A549 (cell line): ENCODE results near the gene CARMIL1. TPM values are rescaled to one million over a fixed set of nuclear protein-coding genes. Genes with fewer than 3 reads are reported as not detected.

ENCODE experiments used
- ATAC-seq, 2 experiments: fragments of 200-7000 bp in 1 of 2; fragments of >200 bp in 1 of 2; cut with Nextera tagmentation in 1 of 2; cut with Tn5 transposase in 1 of 2; 3 replicates each; pipeline versions ENCODE4 v1.8.0 to v1.9.1; 2018 to 2020; ENCODE audit warnings: mild to moderate bottlenecking in 1 of 2, moderate library complexity in 1 of 2
- CTCF ChIA-PET: fragments of 300-600 bp; sonication (Branson Sonifier 250); formaldehyde crosslinking; extraction: SDS; loops from one replicate; lab custom pipeline; 2021; ENCODE audit warnings: antibody characterized with exemption, inconsistent platforms; lab: Yijun Ruan, JAX
- POLR2A ChIA-PET: fragments of 350-600 bp; formaldehyde crosslinking; extraction: SDS; loops from one replicate; lab custom pipeline; 2021; ENCODE audit warnings: antibody characterized with exemption, inconsistent platforms; lab: Yijun Ruan, JAX
- DNase-seq, 2 experiments: peaks; one replicate each; pipeline versions ENCODE4 v3.0.0 to v3.0.0-alpha.2; 2011 to 2016; ENCODE audit warnings: low read depth in 1 of 2, low spot score in 1 of 2
- FAIRE-seq: peaks from 2 replicates; lab custom pipeline; 2011; peaks lifted over from hg19 to GRCh38; lab: Jason Lieb, UNC
- H3K27ac ChIP-seq, 2 experiments: fragments of >200 bp; sonication (Bioruptor Twin); formaldehyde crosslinking; 3 replicates each; pipeline ENCODE4 v1.5.1; 2016 to 2017
- H3K4me1 ChIP-seq: fragments of >200 bp; sonication (Bioruptor Twin); formaldehyde crosslinking; 3 replicates; pipeline ENCODE4 v1.6.1; 2016
- H3K4me2 ChIP-seq: fragments of >200 bp; sonication (Bioruptor Twin); formaldehyde crosslinking; 3 replicates; pipeline ENCODE4 v1.6.1; 2016
- H3K4me3 ChIP-seq: fragments of >200 bp; sonication (Bioruptor Twin); formaldehyde crosslinking; 3 replicates; pipeline ENCODE4 v1.5.1; 2016
- H3K9me3 ChIP-seq: fragments of >200 bp; sonication (Bioruptor Twin); formaldehyde crosslinking; 3 replicates; pipeline ENCODE4 v1.6.1; 2016
- EHF ChIP-seq: fragments of 250-450 bp; sonication (Bioruptor Pico); IDR thresholded peaks from 2 replicates; pipeline ENCODE4 v1.5.0; 2020; ENCODE audit warnings: mild to moderate bottlenecking
- EHMT2 ChIP-seq: fragments of 200-600 bp; sonication (generic); IDR thresholded peaks from 2 replicates; pipeline ENCODE4 v1.6.1; 2016; ENCODE audit warnings: antibody characterized with exemption, low read depth, mild to moderate bottlenecking, moderate library complexity
- ESRRA ChIP-seq: fragments of 150-350 bp; IDR thresholded peaks from 2 replicates; pipeline ENCODE4 v1.6.1; 2014; ENCODE audit warnings: mild to moderate bottlenecking, low read length, borderline replicate concordance
- FOSB ChIP-seq: fragments of 250-450 bp; sonication (Bioruptor Pico); IDR thresholded peaks from 2 replicates; pipeline ENCODE4 v1.5.0; 2020; ENCODE audit warnings: mild to moderate bottlenecking, moderate library complexity
- FOXS1 ChIP-seq: fragments of 250-450 bp; sonication (Bioruptor Pico); IDR thresholded peaks from 2 replicates; pipeline ENCODE4 v1.5.0; 2020; ENCODE audit warnings: mild to moderate bottlenecking, moderate library complexity
- GATA3 ChIP-seq: IDR thresholded peaks from 2 replicates; pipeline ENCODE4 v1.6.1; 2012; ENCODE audit warnings: borderline replicate concordance
- HOXB13 ChIP-seq: fragments of 250-450 bp; sonication (Bioruptor Pico); IDR thresholded peaks from 2 replicates; pipeline ENCODE4 v1.5.0; 2020; ENCODE audit warnings: low read depth, mild to moderate bottlenecking, moderate library complexity
- HOXB5 ChIP-seq: fragments of 250-450 bp; sonication (Bioruptor Pico); IDR thresholded peaks from 2 replicates; pipeline ENCODE4 v1.5.0; 2020; ENCODE audit warnings: mild to moderate bottlenecking, moderate library complexity
- KDM5A ChIP-seq: fragments of 200-600 bp; sonication (generic); IDR thresholded peaks from 2 replicates; pipeline ENCODE4 v1.6.1; 2016; ENCODE audit warnings: antibody characterized with exemption, mild to moderate bottlenecking
- NPAS2 ChIP-seq: fragments of 250-450 bp; sonication (Bioruptor Pico); IDR thresholded peaks from 2 replicates; pipeline ENCODE4 v1.8.0; 2022; ENCODE audit warnings: mild to moderate bottlenecking, moderate library complexity, borderline replicate concordance
- PHF8 ChIP-seq: fragments of 200-600 bp; sonication (generic); IDR thresholded peaks from 2 replicates; pipeline ENCODE4 v1.6.1; 2016; ENCODE audit warnings: low read depth, mild to moderate bottlenecking, antibody characterized with exemption, moderate library complexity, borderline replicate concordance
- POLR2A ChIP-seq: IDR thresholded peaks from 2 replicates; pipeline ENCODE4 v1.6.1; 2012; ENCODE audit warnings: mild to moderate bottlenecking, low read length
- RARB ChIP-seq: fragments of 250-450 bp; sonication (Bioruptor Pico); IDR thresholded peaks from 2 replicates; pipeline ENCODE4 v1.8.0; 2021; ENCODE audit warnings: mild to moderate bottlenecking, moderate library complexity
- SMC3 ChIP-seq: fragments of >200 bp; sonication (Bioruptor Twin); formaldehyde crosslinking; IDR thresholded peaks from 3 replicates; pipeline ENCODE4 v1.6.1; 2018; ENCODE audit warnings: inconsistent platforms
- ZNF302 ChIP-seq: fragments of 250-450 bp; sonication (Bioruptor Pico); IDR thresholded peaks from 2 replicates; pipeline ENCODE4 v1.9.0; 2021; ENCODE audit warnings: inconsistent platforms, mild to moderate bottlenecking, moderate library complexity
- WGBS: methylation state at CpG from one replicate; pipeline ENCODE4 v1.1.6; 2017; ENCODE audit errors: missing lambda C conversion rate; 5-methylcytosine and 5-hydroxymethylcytosine counted together
- polyA plus RNA-seq, 4 experiments: library from polyadenylated mRNA; depleted of rRNA in 3 of 4; stranded (reverse); fragments of >200 nt; fragmentation: RNase III in 1 of 4; extraction: RNeasy Plus Mini Kit Qiagen cat#74134 plus additional on column Dnase treatment in 1 of 4; gene quantifications; 2 replicates in 3 of 4; 3 replicates in 1 of 4; pipeline ENCODE4 v1.2.3, GENCODE V29; 2011 to 2017
- TF ChIP-seq, protein P1 (sequence below): fragments of 250-450 bp; sonication (Bioruptor Pico); IDR thresholded peaks from 2 replicates; pipeline ENCODE4 v1.5.0; 2020; ENCODE audit warnings: low read depth, mild to moderate bottlenecking, moderate library complexity
- TF ChIP-seq, protein P2 (sequence below): IDR thresholded peaks from 2 replicates; pipeline ENCODE4 v1.6.1; 2012
- TF ChIP-seq, protein P3 (sequence below): fragments of >200 bp; sonication (Bioruptor Twin); formaldehyde crosslinking; IDR thresholded peaks from 3 replicates; pipeline ENCODE4 v1.6.1; 2016
- TF ChIP-seq, protein P4 (sequence below): fragments of 150-350 bp; IDR thresholded peaks from 2 replicates; pipeline ENCODE4 v1.6.1; 2014; ENCODE audit warnings: low read depth, mild to moderate bottlenecking, low read length
- TF ChIP-seq, protein P5 (sequence below): fragments of >200 bp; sonication (Bioruptor Twin); formaldehyde crosslinking; IDR thresholded peaks from 3 replicates; pipeline ENCODE4 v1.5.1; 2016
- TF ChIP-seq, protein P6 (sequence below): fragments of 200-600 bp; sonication (generic); IDR thresholded peaks from 2 replicates; pipeline ENCODE4 v1.6.1; 2016; ENCODE audit warnings: antibody characterized with exemption, mild to moderate bottlenecking, moderate library complexity

CARMIL1 gene
- polyA plus RNA-seq, 2 of the 4 experiments (the other 2 are of a cell fraction) = 11.5 to 11.8 TPM

DNA sequence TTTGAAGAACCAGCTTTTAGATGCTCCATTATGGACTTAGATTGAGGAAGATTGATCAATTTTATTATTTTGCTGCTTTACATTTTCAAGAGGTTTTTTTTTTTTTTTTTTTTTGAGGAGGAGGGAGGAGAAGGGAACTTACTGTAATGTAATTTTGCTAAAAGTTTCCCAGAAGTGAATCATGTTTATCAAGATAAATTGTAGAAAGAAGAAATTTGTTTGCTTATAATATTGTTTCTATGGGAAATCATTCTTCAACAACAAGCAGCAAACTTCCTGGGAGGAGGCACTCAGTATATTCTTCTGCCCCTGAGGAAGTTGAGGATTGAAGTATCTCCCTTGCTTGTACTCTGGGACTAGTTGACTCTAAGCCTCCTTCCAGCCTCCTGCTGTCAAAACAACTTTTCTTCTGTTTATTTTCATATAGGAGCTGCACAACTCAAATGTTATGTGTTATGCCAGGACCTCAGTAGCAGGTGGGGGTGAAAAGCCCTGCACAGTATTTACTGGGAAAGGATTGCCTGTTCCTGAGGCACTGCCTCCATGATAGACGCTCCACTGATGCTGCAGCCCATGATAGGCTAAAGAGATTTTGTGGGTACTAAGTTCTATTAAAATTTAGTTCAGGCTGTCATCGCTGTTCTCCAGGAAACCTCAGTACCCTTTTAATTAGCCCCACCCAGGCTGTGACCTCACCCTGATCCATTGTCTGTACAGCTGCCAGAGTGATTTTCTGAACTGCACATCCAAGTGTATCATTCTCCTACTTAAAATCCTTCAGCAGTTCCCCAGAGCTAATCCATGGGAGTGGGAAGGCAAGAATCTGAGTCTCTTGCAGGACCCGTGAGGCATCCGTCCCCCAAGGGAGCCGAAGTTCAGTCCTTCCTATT lies 51.9 kb downstream of the CARMIL1 start (continued):
- no peak for TF ChIP-seq KDM5A
- TF ChIP-seq, protein P1, sequence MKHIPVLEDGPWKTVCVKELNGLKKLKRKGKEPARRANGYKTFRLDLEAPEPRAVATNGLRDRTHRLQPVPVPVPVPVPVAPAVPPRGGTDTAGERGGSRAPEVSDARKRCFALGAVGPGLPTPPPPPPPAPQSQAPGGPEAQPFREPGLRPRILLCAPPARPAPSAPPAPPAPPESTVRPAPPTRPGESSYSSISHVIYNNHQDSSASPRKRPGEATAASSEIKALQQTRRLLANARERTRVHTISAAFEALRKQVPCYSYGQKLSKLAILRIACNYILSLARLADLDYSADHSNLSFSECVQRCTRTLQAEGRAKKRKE (CRISPR knock-in tag) = no peak

DNA sequence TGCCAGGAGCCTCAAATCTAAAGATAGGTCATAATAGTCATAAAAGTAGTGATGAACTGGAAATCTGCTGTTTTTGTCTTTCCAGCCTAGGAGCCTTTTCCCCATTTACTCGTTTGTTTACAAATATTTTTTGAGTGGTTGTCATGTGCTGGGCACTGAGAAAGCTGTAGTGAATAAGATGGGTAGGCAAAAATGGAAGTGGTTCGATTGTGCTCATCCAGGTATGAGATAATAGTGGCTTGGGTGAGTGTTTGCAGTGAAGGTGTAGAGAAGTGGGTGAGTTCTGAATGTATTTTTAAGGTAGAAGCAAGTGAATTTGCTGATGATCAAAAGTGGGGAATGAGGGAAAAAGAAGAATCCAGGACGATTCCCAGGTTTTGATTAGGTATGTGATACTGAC lies 53.0 kb downstream of the CARMIL1 start:
- no peak for FAIRE-seq
- Histone ChIP-seq H3K4me1 (peaks cover 13% of the 10 kb centered on the region; the same call in 2 of the 3 replicates), H3K27ac (no peak overlapping the region), H3K4me3 (no peak overlapping the region), H3K4me2 (no peak overlapping the region), H3K9me3 (no peaks in the 10 kb centered on the region)
- ChIA-PET CTCF (no interaction called here), POLR2A (no interaction called here)
- TF ChIP-seq, protein P1 (CRISPR knock-in tag) = no peak
- TF ChIP-seq ZNF302 (no peak), FOXS1 (no peak)
- TF ChIP-seq, protein P2, sequence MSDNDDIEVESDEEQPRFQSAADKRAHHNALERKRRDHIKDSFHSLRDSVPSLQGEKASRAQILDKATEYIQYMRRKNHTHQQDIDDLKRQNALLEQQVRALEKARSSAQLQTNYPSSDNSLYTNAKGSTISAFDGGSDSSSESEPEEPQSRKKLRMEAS = no peak
- TF ChIP-seq, protein P3, sequence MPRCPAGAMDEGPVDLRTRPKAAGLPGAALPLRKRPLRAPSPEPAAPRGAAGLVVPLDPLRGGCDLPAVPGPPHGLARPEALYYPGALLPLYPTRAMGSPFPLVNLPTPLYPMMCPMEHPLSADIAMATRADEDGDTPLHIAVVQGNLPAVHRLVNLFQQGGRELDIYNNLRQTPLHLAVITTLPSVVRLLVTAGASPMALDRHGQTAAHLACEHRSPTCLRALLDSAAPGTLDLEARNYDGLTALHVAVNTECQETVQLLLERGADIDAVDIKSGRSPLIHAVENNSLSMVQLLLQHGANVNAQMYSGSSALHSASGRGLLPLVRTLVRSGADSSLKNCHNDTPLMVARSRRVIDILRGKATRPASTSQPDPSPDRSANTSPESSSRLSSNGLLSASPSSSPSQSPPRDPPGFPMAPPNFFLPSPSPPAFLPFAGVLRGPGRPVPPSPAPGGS = no peak
- WGBS = 56% methylated on average over 3 of the region's 3 CpGs
- no peak for ATAC-seq
- no peak for DNase-seq

DNA sequence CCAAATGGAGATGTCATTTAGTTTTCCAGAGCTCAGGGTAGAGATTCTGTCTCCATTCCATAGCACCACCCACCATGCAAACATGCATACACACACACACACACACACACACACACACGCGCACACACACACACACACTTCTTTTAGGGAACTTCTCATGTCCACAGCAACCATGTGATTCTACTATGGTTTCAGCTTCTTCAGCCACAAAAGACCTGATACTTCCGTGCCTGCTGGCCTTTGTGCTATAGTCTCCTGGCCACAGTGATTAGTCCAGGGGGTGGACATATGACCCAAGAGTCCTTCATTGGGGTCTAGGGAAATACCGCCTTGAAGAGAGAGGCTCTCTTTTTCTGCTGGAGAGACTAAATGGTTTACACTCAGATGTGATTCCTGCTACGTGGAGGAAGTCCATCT lies 53.5 kb downstream of the CARMIL1 start:
- Histone ChIP-seq H3K4me3 (no peak overlapping the region), H3K4me2 (no peak overlapping the region), H3K9me3 (no peaks in the 10 kb centered on the region), H3K4me1 (peaks cover 15% of the 10 kb centered on the region; the same call in 2 of the 3 replicates), H3K27ac (no peak overlapping the region)
- WGBS = 75% methylated on average over 5 of the region's 5 CpGs
- ChIA-PET CTCF (no interaction called here), POLR2A (no interaction called here)
- ATAC-seq = no peak
- FAIRE-seq = no peak
- DNase-seq = no peak
- TF ChIP-seq GATA3 = no peak
- TF ChIP-seq SMC3 = no peak
- TF ChIP-seq FOXS1 = no peak
- TF ChIP-seq POLR2A = no peak
- no peak for TF ChIP-seq HOXB5 (CRISPR knock-in tag)
- TF ChIP-seq PHF8 = no peak
- TF ChIP-seq, protein P4, sequence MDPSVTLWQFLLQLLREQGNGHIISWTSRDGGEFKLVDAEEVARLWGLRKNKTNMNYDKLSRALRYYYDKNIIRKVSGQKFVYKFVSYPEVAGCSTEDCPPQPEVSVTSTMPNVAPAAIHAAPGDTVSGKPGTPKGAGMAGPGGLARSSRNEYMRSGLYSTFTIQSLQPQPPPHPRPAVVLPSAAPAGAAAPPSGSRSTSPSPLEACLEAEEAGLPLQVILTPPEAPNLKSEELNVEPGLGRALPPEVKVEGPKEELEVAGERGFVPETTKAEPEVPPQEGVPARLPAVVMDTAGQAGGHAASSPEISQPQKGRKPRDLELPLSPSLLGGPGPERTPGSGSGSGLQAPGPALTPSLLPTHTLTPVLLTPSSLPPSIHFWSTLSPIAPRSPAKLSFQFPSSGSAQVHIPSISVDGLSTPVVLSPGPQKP = no peak
- TF ChIP-seq, protein P2 = no peak
- TF ChIP-seq FOSB (CRISPR knock-in tag) = no peak
- no peak for TF ChIP-seq RARB (CRISPR knock-in tag)
- TF ChIP-seq NPAS2 = no peak
- no peak for TF ChIP-seq EHF (CRISPR knock-in tag)
- no peak for TF ChIP-seq EHMT2
- no peak for TF ChIP-seq KDM5A
- TF ChIP-seq HOXB13 (CRISPR knock-in tag) = no peak
- TF ChIP-seq, protein P5, sequence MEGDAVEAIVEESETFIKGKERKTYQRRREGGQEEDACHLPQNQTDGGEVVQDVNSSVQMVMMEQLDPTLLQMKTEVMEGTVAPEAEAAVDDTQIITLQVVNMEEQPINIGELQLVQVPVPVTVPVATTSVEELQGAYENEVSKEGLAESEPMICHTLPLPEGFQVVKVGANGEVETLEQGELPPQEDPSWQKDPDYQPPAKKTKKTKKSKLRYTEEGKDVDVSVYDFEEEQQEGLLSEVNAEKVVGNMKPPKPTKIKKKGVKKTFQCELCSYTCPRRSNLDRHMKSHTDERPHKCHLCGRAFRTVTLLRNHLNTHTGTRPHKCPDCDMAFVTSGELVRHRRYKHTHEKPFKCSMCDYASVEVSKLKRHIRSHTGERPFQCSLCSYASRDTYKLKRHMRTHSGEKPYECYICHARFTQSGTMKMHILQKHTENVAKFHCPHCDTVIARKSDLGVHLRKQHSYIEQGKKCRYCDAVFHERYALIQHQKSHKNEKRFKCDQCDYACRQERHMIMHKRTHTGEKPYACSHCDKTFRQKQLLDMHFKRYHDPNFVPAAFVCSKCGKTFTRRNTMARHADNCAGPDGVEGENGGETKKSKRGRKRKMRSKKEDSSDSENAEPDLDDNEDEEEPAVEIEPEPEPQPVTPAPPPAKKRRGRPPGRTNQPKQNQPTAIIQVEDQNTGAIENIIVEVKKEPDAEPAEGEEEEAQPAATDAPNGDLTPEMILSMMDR = no peak
- TF ChIP-seq ESRRA = no peak
- TF ChIP-seq, protein P6, sequence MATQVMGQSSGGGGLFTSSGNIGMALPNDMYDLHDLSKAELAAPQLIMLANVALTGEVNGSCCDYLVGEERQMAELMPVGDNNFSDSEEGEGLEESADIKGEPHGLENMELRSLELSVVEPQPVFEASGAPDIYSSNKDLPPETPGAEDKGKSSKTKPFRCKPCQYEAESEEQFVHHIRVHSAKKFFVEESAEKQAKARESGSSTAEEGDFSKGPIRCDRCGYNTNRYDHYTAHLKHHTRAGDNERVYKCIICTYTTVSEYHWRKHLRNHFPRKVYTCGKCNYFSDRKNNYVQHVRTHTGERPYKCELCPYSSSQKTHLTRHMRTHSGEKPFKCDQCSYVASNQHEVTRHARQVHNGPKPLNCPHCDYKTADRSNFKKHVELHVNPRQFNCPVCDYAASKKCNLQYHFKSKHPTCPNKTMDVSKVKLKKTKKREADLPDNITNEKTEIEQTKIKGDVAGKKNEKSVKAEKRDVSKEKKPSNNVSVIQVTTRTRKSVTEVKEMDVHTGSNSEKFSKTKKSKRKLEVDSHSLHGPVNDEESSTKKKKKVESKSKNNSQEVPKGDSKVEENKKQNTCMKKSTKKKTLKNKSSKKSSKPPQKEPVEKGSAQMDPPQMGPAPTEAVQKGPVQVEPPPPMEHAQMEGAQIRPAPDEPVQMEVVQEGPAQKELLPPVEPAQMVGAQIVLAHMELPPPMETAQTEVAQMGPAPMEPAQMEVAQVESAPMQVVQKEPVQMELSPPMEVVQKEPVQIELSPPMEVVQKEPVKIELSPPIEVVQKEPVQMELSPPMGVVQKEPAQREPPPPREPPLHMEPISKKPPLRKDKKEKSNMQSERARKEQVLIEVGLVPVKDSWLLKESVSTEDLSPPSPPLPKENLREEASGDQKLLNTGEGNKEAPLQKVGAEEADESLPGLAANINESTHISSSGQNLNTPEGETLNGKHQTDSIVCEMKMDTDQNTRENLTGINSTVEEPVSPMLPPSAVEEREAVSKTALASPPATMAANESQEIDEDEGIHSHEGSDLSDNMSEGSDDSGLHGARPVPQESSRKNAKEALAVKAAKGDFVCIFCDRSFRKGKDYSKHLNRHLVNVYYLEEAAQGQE = no peak
